ENCODE measurements around the gene CLPTM1L.
"Not testable (repeated sequence)": the region's sequence is repeated elsewhere in the genome, so short reads cannot be mapped to it uniquely, and the experiment has no call there.

The CLPTM1L gene

GRCh38 chr5:1285141-1285540 lies 59.8 kb downstream of the CLPTM1L start:
- H3K9me3 ChIP-seq = no peaks in the 10 kb centered on the region
- no peak overlapping the region for H3K4me3 ChIP-seq (ENCODE audit: low read depth in 1 of 2, low read length in 1 of 2)
- H3K27ac ChIP-seq = no peak overlapping the region
- H3K4me1 ChIP-seq (ENCODE audit: control insufficient read depth in 1 of 2, insufficient read depth in 1 of 2, low read depth in 1 of 2, low read length in 1 of 2) = no peaks in the 10 kb centered on the region
- H3K36me3 ChIP-seq = no peaks in the 10 kb centered on the region
- no peaks in the 10 kb centered on the region for H3K27me3 ChIP-seq
- no peak for TF ChIP-seq CTCF (IDR thresholded peaks at IDR 0.05)

GRCh38 chr5:1284336-1284970 lies 60.4 kb downstream of the CLPTM1L start:
- H3K4me3 ChIP-seq (ENCODE audit: low read depth in 1 of 2, low read length in 1 of 2); H3K9me3 ChIP-seq; H3K4me1 ChIP-seq (ENCODE audit: control insufficient read depth in 1 of 2, insufficient read depth in 1 of 2, low read depth in 1 of 2, low read length in 1 of 2); H3K27me3 ChIP-seq; H3K27ac ChIP-seq; H3K36me3 ChIP-seq: not testable (repeated sequence)

GRCh38 chr5:1283729-1284041 lies 61.2 kb downstream of the CLPTM1L start:
- not testable (repeated sequence) for H3K4me3 ChIP-seq (ENCODE audit: low read depth in 1 of 2, low read length in 1 of 2); H3K27ac ChIP-seq; H3K4me1 ChIP-seq (ENCODE audit: control insufficient read depth in 1 of 2, insufficient read depth in 1 of 2, low read depth in 1 of 2, low read length in 1 of 2); H3K36me3 ChIP-seq; H3K9me3 ChIP-seq; H3K27me3 ChIP-seq

- not testable (repeated sequence) for H3K4me3 ChIP-seq (ENCODE audit: low read depth in 1 of 2, low read length in 1 of 2); H3K27ac ChIP-seq; H3K4me1 ChIP-seq (ENCODE audit: control insufficient read depth in 1 of 2, insufficient read depth in 1 of 2, low read depth in 1 of 2, low read length in 1 of 2); H3K27me3 ChIP-seq; H3K36me3 ChIP-seq; H3K9me3 ChIP-seq
Observed at GRCh38 chr5:1282993-1283728, 61.7 kb downstream of the CLPTM1L start.

GRCh38 chr5:1282131-1282992 lies 62.5 kb downstream of the CLPTM1L start:
- H3K27me3 ChIP-seq = no peaks in the 10 kb centered on the region
- no peak for TF ChIP-seq CTCF (IDR thresholded peaks at IDR 0.05)
- no peaks in the 10 kb centered on the region for H3K9me3 ChIP-seq
- no peaks in the 10 kb centered on the region for H3K4me1 ChIP-seq (ENCODE audit: control insufficient read depth in 1 of 2, insufficient read depth in 1 of 2, low read depth in 1 of 2, low read length in 1 of 2)
- H3K36me3 ChIP-seq = no peaks in the 10 kb centered on the region
- H3K27ac ChIP-seq = no peak overlapping the region
- H3K4me3 ChIP-seq (ENCODE audit: low read depth in 1 of 2, low read length in 1 of 2) = no peak overlapping the region

GRCh38 chr5:1281038-1281882 lies 63.6 kb downstream of the CLPTM1L start:
- H3K27ac ChIP-seq = no peak overlapping the region
- H3K36me3 ChIP-seq = no peaks in the 10 kb centered on the region
- no peaks in the 10 kb centered on the region for H3K4me1 ChIP-seq (ENCODE audit: control insufficient read depth in 1 of 2, insufficient read depth in 1 of 2, low read depth in 1 of 2, low read length in 1 of 2)
- no peak for TF ChIP-seq CTCF (IDR thresholded peaks at IDR 0.05)
- H3K9me3 ChIP-seq = no peaks in the 10 kb centered on the region
- no peak overlapping the region for H3K4me3 ChIP-seq (ENCODE audit: low read depth in 1 of 2, low read length in 1 of 2)
- no peaks in the 10 kb centered on the region for H3K27me3 ChIP-seq
